Gastrocnemius medialis (tissue), 4 donors: ENCODE data around the gene CEACAM21.
A peak's percentile ranks its signal among the peaks of the same experiment; 100 is the strongest.

Experiments used
- CTCF ChIP-seq, 5 experiments: fragments of 450-650 bp in 3 of 5; fragments of 200-600 bp in 2 of 5; sonication (generic) in 2 of 5; IDR thresholded peaks in 4 of 5; conservative IDR thresholded peaks in 1 of 5; 1 replicate in 4 of 5; 2 replicates in 1 of 5; pipeline ENCODE4 v1.5.1; 2016 to 2019; ENCODE audit warnings: antibody characterized with exemption in 5 of 5, mild to moderate bottlenecking in 3 of 5, moderate library complexity in 3 of 5
- POLR2A ChIP-seq, 2 donors: fragments of 450-650 bp; IDR thresholded peaks; one replicate each; pipeline ENCODE4 v1.6.1; 2017; ENCODE audit warnings: antibody characterized with exemption in 2 of 2, mild to moderate bottlenecking in 2 of 2, moderate library complexity in 2 of 2

GRCh38 chr19:41597600-41598041 is 21.7 kb downstream of the CEACAM21 start:
- TF ChIP-seq CTCF (IDR thresholded peaks at IDR 0.05 in 4 of 5, conservative IDR thresholded peaks at IDR 0.05 in 1 of 5) = peak; percentile 43 to 75 (median 58)
- TF ChIP-seq POLR2A (IDR thresholded peaks at IDR 0.05) = no peak
